Measurements from ENCODE around the gene PPFIA3. TPM values are rescaled to one million over a fixed set of nuclear protein-coding genes. Genes with fewer than 3 reads are reported as not detected.

PPFIA3 gene
- total and polyA plus RNA-seq, 2 of the 8 experiments (the other 6 are each of a cell fraction or from before 2014, with no cell fraction given): 15.9 to 25.3 TPM

DNA sequence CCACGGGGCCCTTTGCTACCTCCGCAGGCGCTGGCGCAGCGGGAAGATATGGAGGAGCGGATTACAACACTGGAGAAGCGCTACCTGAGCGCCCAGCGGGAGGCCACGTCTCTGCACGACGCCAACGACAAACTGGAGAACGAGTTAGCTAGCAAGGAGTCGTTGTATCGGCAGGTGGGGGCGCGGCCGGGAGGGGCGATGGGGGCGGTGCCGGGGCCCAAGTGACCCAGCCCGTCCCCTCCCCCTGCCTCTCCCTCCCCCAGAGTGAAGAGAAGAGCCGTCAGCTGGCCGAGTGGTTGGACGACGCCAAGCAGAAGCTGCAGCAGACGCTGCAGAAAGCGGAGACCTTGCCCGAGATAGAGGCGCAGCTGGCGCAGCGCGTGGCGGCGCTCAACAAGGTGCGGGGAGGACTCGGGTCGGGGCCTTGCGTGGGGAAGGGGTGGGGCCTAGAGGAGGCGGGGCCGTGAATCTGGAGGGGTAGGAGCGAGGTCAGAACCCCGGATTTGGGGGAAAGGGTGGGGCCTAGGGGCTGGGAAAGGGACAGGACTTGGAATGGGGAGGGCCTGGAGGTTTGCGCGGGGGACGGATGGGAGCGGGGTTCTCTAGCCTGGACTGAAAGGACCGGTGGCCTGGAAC lies 13.7 kb downstream of the PPFIA3 start (continued):
- TF ChIP-seq, protein P1, sequence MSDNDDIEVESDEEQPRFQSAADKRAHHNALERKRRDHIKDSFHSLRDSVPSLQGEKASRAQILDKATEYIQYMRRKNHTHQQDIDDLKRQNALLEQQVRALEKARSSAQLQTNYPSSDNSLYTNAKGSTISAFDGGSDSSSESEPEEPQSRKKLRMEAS (IDR thresholded peaks at IDR 0.05): peak; percentile 52
- no peak for TF ChIP-seq CHD2 (IDR thresholded peaks at IDR 0.05; ENCODE audit: low read length)
- TF ChIP-seq, protein P2, sequence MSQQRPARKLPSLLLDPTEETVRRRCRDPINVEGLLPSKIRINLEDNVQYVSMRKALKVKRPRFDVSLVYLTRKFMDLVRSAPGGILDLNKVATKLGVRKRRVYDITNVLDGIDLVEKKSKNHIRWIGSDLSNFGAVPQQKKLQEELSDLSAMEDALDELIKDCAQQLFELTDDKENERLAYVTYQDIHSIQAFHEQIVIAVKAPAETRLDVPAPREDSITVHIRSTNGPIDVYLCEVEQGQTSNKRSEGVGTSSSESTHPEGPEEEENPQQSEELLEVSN (IDR thresholded peaks at IDR 0.05): no peak; the same call in 1 of the 2 replicates
- 0 out of 2 replicates have a peak, but pooled peaks have one; percentile 16 for TF ChIP-seq PHF8 (conservative IDR thresholded peaks at IDR 0.05; ENCODE audit: low read depth, low read length)
- no peak for TF ChIP-seq POU5F1 (IDR thresholded peaks at IDR 0.05; ENCODE audit: low read depth, low read length)

Data from H1 (cell line).